HG03354 (cell line): ENCODE results near the gene CCDC78.
"Not testable (repeated sequence)": the region's sequence is repeated elsewhere in the genome, so short reads cannot be mapped to it uniquely, and the experiment has no call there.

Source experiments
- ATAC-seq: cut with Tn5 transposase; IDR thresholded peaks from one replicate; pipeline ENCODE4 v1.9.1; 2021; ENCODE audit warnings: mild to moderate bottlenecking; ENCODE audit not compliant: unreplicated experiment, poor library complexity, severe bottlenecking

Gene CCDC78

GRCh38 chr16:761625-762513, 35.6 kb upstream of the CCDC78 start:
- ATAC-seq = no peak

GRCh38 chr16:760545-761343, 34.5 kb upstream of the CCDC78 start, which contains the start of gene MSLN:
Gene MSLN (plus strand): TSS chr16:760734. CDS start chr16:762681, 1,947 bp downstream.
- no peak for ATAC-seq

GRCh38 chr16:760065-760464, 33.8 kb upstream of the CCDC78 start:
- no peak for ATAC-seq

GRCh38 chr16:759110-759910, 33.1 kb upstream of the CCDC78 start:
- no peak for ATAC-seq

GRCh38 chr16:756428-756827, 30.2 kb upstream of the CCDC78 start:
- no peak for ATAC-seq

GRCh38 chr16:754656-755055, 28.4 kb upstream of the CCDC78 start:
- ATAC-seq = no peak

- not testable (repeated sequence) for ATAC-seq
Observed at GRCh38 chr16:754121-754607, 27.9 kb upstream of the CCDC78 start.

- no peak for ATAC-seq
Observed at GRCh38 chr16:752007-752312, 25.7 kb upstream of the CCDC78 start.

- ATAC-seq = no peak
Observed at GRCh38 chr16:751152-752006, 25.1 kb upstream of the CCDC78 start.

GRCh38 chr16:750485-750884, 24.2 kb upstream of the CCDC78 start:
- no peak for ATAC-seq

GRCh38 chr16:749010-749409, 22.8 kb upstream of the CCDC78 start:
- ATAC-seq = no peak

- ATAC-seq = no peak
Observed at GRCh38 chr16:747978-748746, 21.9 kb upstream of the CCDC78 start.

GRCh38 chr16:746637-747036, 20.4 kb upstream of the CCDC78 start:
- ATAC-seq = no peak

GRCh38 chr16:745739-746138, 19.5 kb upstream of the CCDC78 start:
- ATAC-seq = no peak

GRCh38 chr16:743794-744500, 17.7 kb upstream of the CCDC78 start:
- no peak for ATAC-seq

GRCh38 chr16:742894-743293, 16.7 kb upstream of the CCDC78 start:
- ATAC-seq = not testable (repeated sequence)

- no peak for ATAC-seq
Observed at GRCh38 chr16:741986-742629, 15.9 kb upstream of the CCDC78 start.
